Breast epithelium (tissue), 4 donors: ENCODE results near the gene NPIPB9. TPM values are rescaled to one million over a fixed set of nuclear protein-coding genes. Genes with fewer than 3 reads are reported as not detected.
"Not testable (repeated sequence)": the region's sequence is repeated elsewhere in the genome, so short reads cannot be mapped to it uniquely, and the experiment has no call there.

ENCODE experiments used
- DNase-seq, 2 donors: peaks; one replicate each; pipeline ENCODE4 v3.0.0-alpha.2; 2019; ENCODE audit warnings: low spot score in 2 of 2
- H3K27ac ChIP-seq, 2 donors: fragments of 200-600 bp; sonication (generic) in 1 of 2; one replicate each; pipeline ENCODE4 v1.5.1; 2016 to 2019; ENCODE audit warnings: mild to moderate bottlenecking in 1 of 2
- H3K27me3 ChIP-seq, 2 donors: fragments of 200-600 bp; sonication (generic) in 1 of 2; one replicate each; pipeline versions ENCODE4 v1.5.1 to v1.6.0; 2017 to 2019; ENCODE audit warnings: control low read depth in 1 of 2, mild to moderate bottlenecking in 1 of 2
- H3K36me3 ChIP-seq: fragments of 200-600 bp; one replicate; pipeline ENCODE4 v1.5.1; 2019
- H3K4me1 ChIP-seq, 2 donors: fragments of 200-600 bp; sonication (generic); one replicate each; pipeline ENCODE4 v1.5.1; 2016 to 2019; ENCODE audit warnings: control low read depth in 1 of 2
- H3K4me3 ChIP-seq, 3 donors: fragments of 200-600 bp; sonication (generic); 1 replicate in 2 of 3; 2 replicates in 1 of 3; pipeline ENCODE4 v1.5.1; 2016 to 2019; ENCODE audit warnings: mild to moderate bottlenecking in 3 of 3, moderate library complexity in 2 of 3
- H3K9me3 ChIP-seq, 2 donors: fragments of 200-600 bp; sonication (generic) in 1 of 2; one replicate each; pipeline ENCODE4 v1.5.1; 2016 to 2019; ENCODE audit warnings: control low read depth in 1 of 2
- intact Hi-C: fragments of 100-400 bp; cut with DNase I; formaldehyde crosslinking; loops from one replicate; pipeline ENCODE4 v1.15.1; 2023; ENCODE audit warnings: low total_unique reads
- total RNA-seq, 3 donors: library from RNA; depleted of rRNA; stranded (reverse); fragments of >200 nt; gene quantifications; one replicate each; pipeline ENCODE4 v1.1.0, GENCODE V29; 2016

Gene NPIPB9
- 10 to 100 TPM in 1 of 3 donors, 1 to 10 TPM in 2; 6.4 to 12.3 (median 6.6) TPM for total RNA-seq

- H3K4me3 ChIP-seq, H3K4me1 ChIP-seq, DNase-seq, intact Hi-C loops, H3K27ac ChIP-seq, H3K36me3 ChIP-seq, H3K9me3 ChIP-seq, H3K27me3 ChIP-seq: not testable (repeated sequence)
These were observed at the start of gene NPIPB9 for GRCh38 chr16:28751487-28751886. TSS of gene NPIPB9 (plus strand) at chr16:28751787.

- H3K4me3 ChIP-seq, H3K9me3 ChIP-seq, H3K27me3 ChIP-seq, H3K27ac ChIP-seq, H3K4me1 ChIP-seq, H3K36me3 ChIP-seq, DNase-seq, intact Hi-C loops: not testable (repeated sequence)
These were observed 47.3 kb upstream of the NPIPB9 start for GRCh38 chr16:28704246-28704645.

GRCh38 chr16:28711220-28712083 lies 40.1 kb upstream of the NPIPB9 start, which contains the start of gene EIF3C:
TSS of gene EIF3C (plus strand) at chr16:28711464. CDS start at chr16:28711687, 223 bp downstream.
- DNase-seq, H3K27ac ChIP-seq, H3K27me3 ChIP-seq, H3K9me3 ChIP-seq, H3K4me1 ChIP-seq, H3K36me3 ChIP-seq, intact Hi-C loops: not testable (repeated sequence)
- H3K4me3 ChIP-seq, result peak within 1 kb of the TSS in 1 of 3 donors; percentile 18

- H3K4me3 ChIP-seq, H3K36me3 ChIP-seq, H3K27me3 ChIP-seq, H3K27ac ChIP-seq, intact Hi-C loops, H3K4me1 ChIP-seq, H3K9me3 ChIP-seq: not testable (repeated sequence)
- DNase-seq, result peak in 1 of 2 donors; percentile 10
These were observed 28.5 kb upstream of the NPIPB9 start for GRCh38 chr16:28722852-28723650.

GRCh38 chr16:28731253-28731652 lies 20.3 kb upstream of the NPIPB9 start:
- intact Hi-C loops, H3K27me3 ChIP-seq, H3K4me1 ChIP-seq, H3K9me3 ChIP-seq, DNase-seq, H3K27ac ChIP-seq, H3K36me3 ChIP-seq, H3K4me3 ChIP-seq: not testable (repeated sequence)

GRCh38 chr16:28732455-28733124 lies 19.0 kb upstream of the NPIPB9 start:
- H3K9me3 ChIP-seq, DNase-seq, H3K27ac ChIP-seq, intact Hi-C loops, H3K27me3 ChIP-seq, H3K4me1 ChIP-seq, H3K36me3 ChIP-seq, H3K4me3 ChIP-seq: not testable (repeated sequence)

- H3K4me1 ChIP-seq, H3K27me3 ChIP-seq, H3K9me3 ChIP-seq, intact Hi-C loops, H3K4me3 ChIP-seq, DNase-seq, H3K36me3 ChIP-seq, H3K27ac ChIP-seq: not testable (repeated sequence)
These were observed 11.8 kb upstream of the NPIPB9 start for GRCh38 chr16:28739787-28740186.

GRCh38 chr16:28740631-28741030 lies 11.0 kb upstream of the NPIPB9 start:
- H3K27me3 ChIP-seq, H3K9me3 ChIP-seq, DNase-seq, H3K4me1 ChIP-seq, H3K4me3 ChIP-seq, intact Hi-C loops, H3K27ac ChIP-seq, H3K36me3 ChIP-seq: not testable (repeated sequence)

- H3K4me1 ChIP-seq, H3K4me3 ChIP-seq, intact Hi-C loops, H3K9me3 ChIP-seq, H3K27me3 ChIP-seq, H3K36me3 ChIP-seq, H3K27ac ChIP-seq, DNase-seq: not testable (repeated sequence)
These were observed 10.3 kb upstream of the NPIPB9 start for GRCh38 chr16:28741295-28741694.

GRCh38 chr16:28746618-28747350 lies 4.8 kb upstream of the NPIPB9 start:
- H3K9me3 ChIP-seq, H3K27me3 ChIP-seq, intact Hi-C loops, H3K4me1 ChIP-seq, DNase-seq, H3K27ac ChIP-seq, H3K4me3 ChIP-seq, H3K36me3 ChIP-seq: not testable (repeated sequence)

- intact Hi-C loops, H3K27me3 ChIP-seq, H3K9me3 ChIP-seq, H3K27ac ChIP-seq, H3K4me1 ChIP-seq, H3K36me3 ChIP-seq, DNase-seq: not testable (repeated sequence)
- peak overlapping the region in 2 of 3 donors; percentile 37 to 52 for H3K4me3 ChIP-seq
These were observed 1.6 kb upstream of the NPIPB9 start for GRCh38 chr16:28749997-28750465.

GRCh38 chr16:28750469-28751067 lies 1.0 kb upstream of the NPIPB9 start:
- H3K27ac ChIP-seq, H3K36me3 ChIP-seq, intact Hi-C loops, H3K4me1 ChIP-seq, H3K9me3 ChIP-seq, H3K27me3 ChIP-seq, DNase-seq: not testable (repeated sequence)
- peak overlapping the region in 1 of 3 donors; percentile 37 for H3K4me3 ChIP-seq
